ENCODE data around the gene TRIO. TPM values are rescaled to one million over a fixed set of nuclear protein-coding genes. Genes with fewer than 3 reads are reported as not detected.
A peak's percentile ranks its signal among the peaks of the same experiment; 100 is the strongest.

The TRIO gene
- total and polyA plus RNA-seq, 10 of the 15 experiments (the other 5 are each of a cell fraction or from before 2014, with no cell fraction given), result 5.1 to 96.4 (median 44.6) TPM

DNA sequence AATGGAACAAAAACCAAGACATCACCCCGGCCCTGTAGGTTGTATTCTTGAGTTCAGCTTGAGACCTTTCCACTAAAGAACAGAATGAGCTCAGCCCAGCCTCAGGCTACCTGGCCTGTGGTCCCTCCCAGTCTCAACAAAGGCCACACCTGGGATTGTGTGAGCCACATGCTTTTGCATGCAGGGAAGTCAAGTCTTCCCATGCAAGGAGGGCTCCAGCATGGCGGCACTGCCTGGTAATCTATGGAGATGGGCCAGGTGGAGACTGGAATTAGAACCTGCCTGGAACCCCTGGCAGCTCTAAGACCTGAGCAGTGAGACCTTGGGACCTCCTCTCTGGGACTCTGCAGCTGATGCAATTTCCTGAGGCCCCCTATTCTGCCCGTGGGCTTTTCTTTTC is 389.0 kb downstream of the TRIO start:
- no peaks in the 10 kb centered on the region for H3K79me2 ChIP-seq (ENCODE audit: control insufficient read depth, insufficient read depth, low read length)
- no peak overlapping the region for H3K27ac ChIP-seq (ENCODE audit: control insufficient read depth, insufficient read depth)
- H3K4me2 ChIP-seq (ENCODE audit: control insufficient read depth, insufficient read depth), result no peak overlapping the region
- H3K9ac ChIP-seq (ENCODE audit: control insufficient read depth, insufficient read depth, low read length), result no peak overlapping the region
- no peaks in the 10 kb centered on the region for H3K4me1 ChIP-seq (ENCODE audit: control insufficient read depth, insufficient read depth, low read length)
- CTCF ChIA-PET, result interaction anchor here (1.0 kb wide), 1 partner anchor 16 kb away, joined by 3 read pairs; no protein-coding TSS in a partner anchor
- in situ Hi-C loops (cut with MboI) (no loop called here), intact Hi-C loops (cut with micrococcal nuclease; ENCODE audit: unreplicated experiment) (no loop called here)
- RAD21 ChIA-PET (ENCODE audit: unreplicated experiment), result no interaction called here
- H3K27me3 ChIP-seq (replicated peaks in 1 of 2; ENCODE audit: control insufficient read depth in 2 of 2, insufficient read depth in 2 of 2, low read length in 1 of 2), result no peaks in the 10 kb centered on the region
- no peak for FAIRE-seq
- no peaks in the 10 kb centered on the region for H3K9me3 ChIP-seq (replicated peaks; ENCODE audit: control insufficient read depth, insufficient read depth, low read length)
- ATAC-seq, result no peak
- BruUV-seq (replicated peaks), result no TSS peak
- no peak overlapping the region for H3K4me3 ChIP-seq
- no peak for DNase-seq (ENCODE audit: low read depth, low spot score)
- H2AFZ ChIP-seq (ENCODE audit: control insufficient read depth, low read depth, low read length), result no peak overlapping the region
- POLR2A ChIA-PET, result interaction anchor here (0.7 kb wide), 1 partner anchor 8 kb away, joined by 3 read pairs; no protein-coding TSS in a partner anchor
- SMC1A ChIA-PET (ENCODE audit: uncharacterized antibody, unreplicated experiment), result interaction anchor here (0.7 to 0.8 kb wide), 2 partner anchors 32 to 42 kb away, joined by 3 read pairs; no protein-coding TSS in a partner anchor
- no peaks in the 10 kb centered on the region for H4K20me1 ChIP-seq (ENCODE audit: control insufficient read depth, insufficient read depth)
- WGBS (ENCODE audit: insufficient coverage, insufficient replicate concordance, low lambda C conversion rate, missing lambda C conversion rate), result 2% methylated on average over 3 of the region's 3 CpGs
- no peak for TF ChIP-seq ZSCAN29 (IDR thresholded peaks at IDR 0.05)
- no peak for TF ChIP-seq MEF2A (IDR thresholded peaks at IDR 0.05; ENCODE audit: insufficient read depth, low read depth, low read length)
- TF ChIP-seq JUND (IDR thresholded peaks at IDR 0.05; ENCODE audit: low read depth, low read length), result no peak
- TF ChIP-seq SP1 (IDR thresholded peaks at IDR 0.05; ENCODE audit: low read depth, low read length), result no peak
- H3K36me3 ChIP-seq (ENCODE audit: control insufficient read depth in 2 of 2, insufficient read depth in 2 of 2, low read length in 1 of 2), result no peaks in the 10 kb centered on the region

DNA sequence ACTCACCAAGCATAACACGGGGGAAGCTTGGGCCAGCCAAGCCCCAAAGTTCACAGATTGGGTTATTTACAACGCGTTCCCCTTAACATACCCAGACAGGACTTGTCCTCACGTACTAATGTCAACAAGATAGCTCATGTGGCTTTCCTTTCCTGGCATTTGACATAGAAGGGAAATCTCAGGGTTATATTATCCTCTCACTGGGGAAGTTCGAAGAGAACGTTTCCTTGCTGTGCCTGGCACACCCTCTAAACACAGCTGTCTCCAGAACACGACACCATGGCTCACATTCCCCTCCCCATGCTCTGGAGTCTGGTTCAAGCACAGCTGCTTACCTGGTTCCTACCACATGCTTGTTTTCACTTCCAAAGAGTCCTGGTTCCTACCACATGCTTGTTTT is 391.6 kb downstream of the TRIO start:
- POLR2A ChIA-PET, result no interaction called here
- H3K4me2 ChIP-seq (ENCODE audit: control insufficient read depth, insufficient read depth), result 0 out of 2 replicates have a peak overlapping the region, but pooled peaks have one; percentile 11
- CTCF ChIA-PET, result interaction anchor here (0.8 kb wide), 1 partner anchor 60 kb away, joined by 4 read pairs; no protein-coding TSS in a partner anchor
- TF ChIP-seq POLR2AphosphoS2 (IDR thresholded peaks at IDR 0.05; ENCODE audit: low read depth, low read length) (no peak), WRNIP1 (IDR thresholded peaks at IDR 0.05; ENCODE audit: borderline replicate concordance, low read depth, low read length) (no peak), IKZF2 (IDR thresholded peaks at IDR 0.05) (no peak), HDGF (IDR thresholded peaks at IDR 0.05) (no peak), ZBTB33 (IDR thresholded peaks at IDR 0.05) (no peak), CREB1 (IDR thresholded peaks at IDR 0.05; ENCODE audit: low read depth) (no peak), FOXM1 (IDR thresholded peaks at IDR 0.05; ENCODE audit: low read depth, low read length) (no peak), SPI1 (IDR thresholded peaks at IDR 0.05; ENCODE audit: borderline replicate concordance, insufficient read depth, low read depth, low read length) (no peak), POLR2A (IDR thresholded peaks at IDR 0.05; ENCODE audit: low read depth, low read length) (no peak), NR2C2 (IDR thresholded peaks at IDR 0.05; ENCODE audit: borderline replicate concordance, control insufficient read depth, insufficient read length, low read depth) (no peak)
- TF ChIP-seq, protein P1, sequence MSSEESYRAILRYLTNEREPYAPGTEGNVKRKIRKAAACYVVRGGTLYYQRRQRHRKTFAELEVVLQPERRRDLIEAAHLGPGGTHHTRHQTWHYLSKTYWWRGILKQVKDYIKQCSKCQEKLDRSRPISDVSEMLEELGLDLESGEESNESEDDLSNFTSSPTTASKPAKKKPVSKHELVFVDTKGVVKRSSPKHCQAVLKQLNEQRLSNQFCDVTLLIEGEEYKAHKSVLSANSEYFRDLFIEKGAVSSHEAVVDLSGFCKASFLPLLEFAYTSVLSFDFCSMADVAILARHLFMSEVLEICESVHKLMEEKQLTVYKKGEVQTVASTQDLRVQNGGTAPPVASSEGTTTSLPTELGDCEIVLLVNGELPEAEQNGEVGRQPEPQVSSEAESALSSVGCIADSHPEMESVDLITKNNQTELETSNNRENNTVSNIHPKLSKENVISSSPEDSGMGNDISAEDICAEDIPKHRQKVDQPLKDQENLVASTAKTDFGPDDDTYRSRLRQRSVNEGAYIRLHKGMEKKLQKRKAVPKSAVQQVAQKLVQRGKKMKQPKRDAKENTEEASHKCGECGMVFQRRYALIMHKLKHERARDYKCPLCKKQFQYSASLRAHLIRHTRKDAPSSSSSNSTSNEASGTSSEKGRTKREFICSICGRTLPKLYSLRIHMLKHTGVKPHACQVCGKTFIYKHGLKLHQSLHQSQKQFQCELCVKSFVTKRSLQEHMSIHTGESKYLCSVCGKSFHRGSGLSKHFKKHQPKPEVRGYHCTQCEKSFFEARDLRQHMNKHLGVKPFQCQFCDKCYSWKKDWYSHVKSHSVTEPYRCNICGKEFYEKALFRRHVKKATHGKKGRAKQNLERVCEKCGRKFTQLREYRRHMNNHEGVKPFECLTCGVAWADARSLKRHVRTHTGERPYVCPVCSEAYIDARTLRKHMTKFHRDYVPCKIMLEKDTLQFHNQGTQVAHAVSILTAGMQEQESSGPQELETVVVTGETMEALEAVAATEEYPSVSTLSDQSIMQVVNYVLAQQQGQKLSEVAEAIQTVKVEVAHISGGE (CRISPR knock-in tag; IDR thresholded peaks at IDR 0.05), result no peak

More for the DNA sequence above, 391.6 kb downstream of the TRIO start:
- BruUV-seq (replicated peaks), result no TSS peak
- H3K36me3 ChIP-seq (ENCODE audit: control insufficient read depth in 2 of 2, insufficient read depth in 2 of 2, low read length in 1 of 2), result no peaks in the 10 kb centered on the region
- ATAC-seq, result no peak
- DNase-seq (ENCODE audit: low read depth, low spot score), result no peak
- H3K9me3 ChIP-seq (replicated peaks; ENCODE audit: control insufficient read depth, insufficient read depth, low read length), result no peaks in the 10 kb centered on the region
- no peaks in the 10 kb centered on the region for H3K27me3 ChIP-seq (replicated peaks in 1 of 2; ENCODE audit: control insufficient read depth in 2 of 2, insufficient read depth in 2 of 2, low read length in 1 of 2)
- intact Hi-C loops (cut with micrococcal nuclease; ENCODE audit: unreplicated experiment), result no loop called here
- no peak overlapping the region for H3K4me3 ChIP-seq
- H4K20me1 ChIP-seq (ENCODE audit: control insufficient read depth, insufficient read depth), result no peaks in the 10 kb centered on the region
- ChIA-PET SMC1A (ENCODE audit: uncharacterized antibody, unreplicated experiment) (no interaction called here), RAD21 (ENCODE audit: unreplicated experiment) (no interaction called here)
- H3K27ac ChIP-seq (ENCODE audit: control insufficient read depth, insufficient read depth), result no peak overlapping the region
- in situ Hi-C loops (cut with MboI), result no loop called here
- H3K9ac ChIP-seq (ENCODE audit: control insufficient read depth, insufficient read depth, low read length), result no peak overlapping the region
- no peak for FAIRE-seq
- no peak overlapping the region for H2AFZ ChIP-seq (ENCODE audit: control insufficient read depth, low read depth, low read length)
- no peaks in the 10 kb centered on the region for H3K79me2 ChIP-seq (ENCODE audit: control insufficient read depth, insufficient read depth, low read length)
- WGBS (ENCODE audit: insufficient coverage, insufficient replicate concordance, low lambda C conversion rate, missing lambda C conversion rate), result 8% methylated on average over 7 of the region's 7 CpGs
- H3K4me1 ChIP-seq (ENCODE audit: control insufficient read depth, insufficient read depth, low read length), result no peaks in the 10 kb centered on the region
